Measurements from ENCODE around the gene PTPRN2. TPM values are rescaled to one million over a fixed set of nuclear protein-coding genes. Genes with fewer than 3 reads are reported as not detected.

The PTPRN2 gene
- total and polyA plus RNA-seq, 8 donors = 12.2 to 49.2 (median 31.8) TPM

Small RNA genes within 50 kb of the gene (microRNA-seq; reads per million reads assigned to microRNA genes)
- gene MIR153-2 (0 to 3.1 reads per million in 2 donors), gene MIR5707 (0 reads per million in 2 donors), gene MIR595 (0 reads per million in 2 donors)

Other genes starting within 250 kb of the PTPRN2 start
- 1 to 10 TPM; 1.9 to 4.0 (median 3.2) TPM for gene NCAPG2, start 117.0 kb upstream of the PTPRN2 start, total RNA-seq
- gene NCAPG2, start 117.0 kb upstream of the PTPRN2 start, polyA plus RNA-seq = 1 to 10 TPM; 1.4 to 1.9 TPM
- 10 to 100 TPM; 25.4 to 31.8 (median 28.6) TPM for gene ESYT2, start 241.7 kb upstream of the PTPRN2 start, total RNA-seq
- 10 to 100 TPM in 1 of 2 donors, 1 to 10 TPM in 1; 8.1 to 15.0 TPM for gene ESYT2, start 241.7 kb upstream of the PTPRN2 start, polyA plus RNA-seq